GM12865 (cell line): ENCODE measurements around the gene SMARCAL1.

Experiments used
- DNase-seq: peaks from one replicate; pipeline ENCODE4 v3.0.0; 2010; ENCODE audit warnings: low read depth
- H3K4me3 ChIP-seq: 2 replicates; pipeline ENCODE4 v1.5.1; 2011; ENCODE audit warnings: mild to moderate bottlenecking, low read depth, low read length, control low read depth
- CTCF ChIP-seq: IDR thresholded peaks from 2 replicates; pipeline ENCODE4 v1.5.1; 2011; ENCODE audit warnings: low read length, control low read depth, low read depth, inconsistent platforms; ENCODE audit not compliant: insufficient read depth; ENCODE audit errors: missing control alignments

SMARCAL1 gene

DNA sequence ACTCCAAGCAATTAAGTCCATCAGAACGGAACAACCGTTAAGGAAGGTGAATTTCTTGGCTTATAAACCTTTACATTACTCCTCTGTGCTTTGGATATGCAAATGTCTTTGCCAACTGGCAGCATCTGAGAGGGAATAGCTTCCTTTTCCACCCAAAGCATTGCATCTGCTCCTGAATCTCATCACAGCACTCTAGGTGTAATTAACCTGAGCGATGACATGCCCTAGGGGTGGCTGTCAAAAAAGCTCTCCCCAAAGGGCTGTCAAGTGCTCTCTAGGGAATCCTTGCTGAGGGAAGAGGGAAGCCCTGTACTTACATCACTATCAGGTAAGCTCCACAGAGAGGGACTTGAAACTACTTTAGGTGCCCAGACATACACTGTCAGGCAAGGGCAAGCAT is 5.5 kb upstream of the SMARCAL1 start:
- TF ChIP-seq CTCF, result no peak
- DNase-seq, result no peak
- no peak overlapping the region for H3K4me3 ChIP-seq

DNA sequence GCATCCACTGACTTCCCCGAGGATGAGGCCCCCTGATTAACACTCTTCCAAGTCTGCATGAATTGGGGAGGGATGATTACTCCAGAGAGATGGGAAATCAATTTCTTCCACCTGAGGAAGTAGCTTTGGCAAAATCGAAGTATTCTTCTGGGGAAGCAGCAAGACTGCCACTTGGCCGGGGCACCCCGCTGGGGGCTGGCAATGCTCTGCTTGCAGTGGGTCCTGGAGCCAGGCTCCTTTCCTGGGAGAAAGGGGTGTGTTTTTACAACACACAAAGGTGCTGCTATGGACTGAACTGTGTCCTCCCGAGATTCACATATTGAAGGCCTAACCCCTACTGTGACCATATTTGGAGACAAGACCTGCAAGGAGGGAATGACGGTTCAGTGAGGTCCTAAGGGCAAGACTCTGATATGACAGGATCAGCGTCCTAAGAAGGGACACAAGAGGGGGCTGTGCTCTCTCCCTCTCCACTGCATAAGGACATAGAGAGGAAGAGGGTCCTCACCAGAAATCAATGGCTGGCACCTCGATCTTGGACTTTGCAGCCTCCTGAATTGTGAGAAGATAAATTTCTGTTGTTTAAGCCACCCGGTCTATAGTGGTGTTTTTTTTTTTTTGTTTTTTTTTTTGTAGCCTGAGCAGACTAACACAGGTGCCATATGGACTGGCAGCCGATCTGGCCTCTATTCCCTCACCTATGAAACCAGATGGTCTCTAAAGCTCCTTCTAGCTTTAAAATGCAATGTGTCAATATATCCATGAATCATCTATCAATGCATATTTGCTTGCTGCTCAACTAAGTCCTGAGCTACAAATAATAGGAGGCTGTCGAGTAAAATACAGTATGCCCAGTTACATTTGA is 3.6 kb upstream of the SMARCAL1 start:
- no peak for TF ChIP-seq CTCF
- DNase-seq, result no peak
- no peak overlapping the region for H3K4me3 ChIP-seq

- no peak overlapping the region for H3K4me3 ChIP-seq
- DNase-seq, result peak; percentile 56
- no peak for TF ChIP-seq CTCF
Measured at GRCh38 chr2:216410550-216410949, 1.7 kb upstream of the SMARCAL1 start.

DNA sequence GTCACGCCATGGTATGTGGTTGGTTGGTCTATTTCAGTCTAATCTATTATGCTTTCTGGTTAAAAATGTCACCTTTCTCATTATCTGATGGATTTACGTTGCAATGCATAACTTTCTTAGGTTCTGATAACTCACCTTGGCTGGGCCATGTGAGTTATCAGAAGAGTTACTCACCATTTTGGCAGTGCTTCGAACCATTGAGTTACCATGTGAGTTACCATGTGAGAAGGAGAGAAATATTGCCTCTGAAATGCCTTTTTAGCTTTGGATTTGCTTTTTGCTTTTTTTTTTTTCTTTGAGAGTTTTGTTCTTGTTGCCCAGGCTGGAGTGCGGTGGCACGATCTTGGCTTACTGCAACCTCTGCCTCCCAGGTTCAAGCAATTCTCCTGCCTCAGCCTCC is 1.6 kb downstream of the SMARCAL1 start:
- H3K4me3 ChIP-seq, result no peak overlapping the region
- DNase-seq, result no peak

DNA sequence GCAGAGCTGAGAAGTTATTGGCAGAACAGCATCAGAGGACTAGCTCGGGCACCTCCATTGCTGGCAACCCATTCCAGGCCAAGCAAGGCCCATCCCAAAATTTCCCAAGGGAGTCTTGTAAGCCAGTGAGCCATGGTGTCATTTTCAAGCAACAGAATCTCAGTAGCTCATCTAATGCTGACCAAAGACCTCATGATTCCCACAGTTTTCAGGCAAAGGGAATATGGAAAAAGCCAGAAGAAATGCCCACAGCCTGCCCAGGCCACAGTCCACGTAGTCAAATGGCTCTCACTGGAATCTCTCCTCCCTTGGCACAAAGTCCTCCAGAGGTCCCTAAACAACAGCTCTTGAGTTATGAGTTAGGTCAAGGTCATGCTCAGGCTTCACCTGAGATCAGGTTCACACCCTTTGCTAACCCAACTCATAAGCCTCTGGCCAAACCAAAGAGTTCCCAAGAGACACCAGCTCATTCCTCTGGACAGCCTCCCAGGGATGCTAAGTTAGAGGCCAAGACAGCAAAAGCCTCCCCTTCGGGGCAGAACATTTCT is 2.6 kb downstream of the SMARCAL1 start:
- TF ChIP-seq CTCF, result no peak
- DNase-seq, result no peak
- no peak overlapping the region for H3K4me3 ChIP-seq

More for the DNA sequence above, 1.6 kb downstream of the SMARCAL1 start:
- TF ChIP-seq CTCF, result no peak

GRCh38 chr2:216415541-216415940 is 3.3 kb downstream of the SMARCAL1 start:
- no peak overlapping the region for H3K4me3 ChIP-seq
- TF ChIP-seq CTCF, result no peak
- no peak for DNase-seq
